Activated CD4-positive, alpha-beta T cell treated with anti-CD3 and anti-CD28 coated beads, Interleukin-2, amount 50 U/mL, for 24 hours (primary cell): ENCODE results near the gene NAA15.
"Not testable (repeated sequence)": the region's sequence is repeated elsewhere in the genome, so short reads cannot be mapped to it uniquely, and the experiment has no call there.

Experiments used
- DNase-seq, 2 donors: peaks; one replicate each; pipeline ENCODE4 v3.0.0-alpha.2; 2020; ENCODE audit warnings: low read depth in 1 of 2, low spot score in 1 of 2

Gene NAA15

GRCh38 chr4:139297001-139297410 is 4.3 kb upstream of the NAA15 start:
- DNase-seq: no peak

DNA sequence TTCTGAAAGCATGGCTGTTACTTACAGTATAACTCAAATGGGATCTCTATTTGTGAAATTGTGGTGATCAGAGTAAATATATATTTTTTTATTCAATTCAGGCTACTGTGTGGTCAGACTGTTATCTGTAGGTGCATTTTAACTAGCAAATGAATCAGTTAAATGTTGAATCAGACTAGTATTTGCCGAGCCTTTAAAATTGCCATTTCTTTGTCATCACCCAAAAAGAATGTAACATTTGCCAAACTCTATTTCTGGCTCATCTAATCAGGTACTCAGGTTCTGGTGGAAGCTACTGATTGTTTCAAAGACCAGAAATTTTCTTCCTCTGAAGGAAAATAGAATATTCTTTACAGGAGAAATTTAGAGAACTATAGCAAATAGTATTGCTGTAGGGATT is 1.8 kb upstream of the NAA15 start:
- no peak for DNase-seq

GRCh38 chr4:139300431-139301112 is 733 bp upstream of the NAA15 start:
- peak in 1 of 2 donors; percentile 22 for DNase-seq

DNA sequence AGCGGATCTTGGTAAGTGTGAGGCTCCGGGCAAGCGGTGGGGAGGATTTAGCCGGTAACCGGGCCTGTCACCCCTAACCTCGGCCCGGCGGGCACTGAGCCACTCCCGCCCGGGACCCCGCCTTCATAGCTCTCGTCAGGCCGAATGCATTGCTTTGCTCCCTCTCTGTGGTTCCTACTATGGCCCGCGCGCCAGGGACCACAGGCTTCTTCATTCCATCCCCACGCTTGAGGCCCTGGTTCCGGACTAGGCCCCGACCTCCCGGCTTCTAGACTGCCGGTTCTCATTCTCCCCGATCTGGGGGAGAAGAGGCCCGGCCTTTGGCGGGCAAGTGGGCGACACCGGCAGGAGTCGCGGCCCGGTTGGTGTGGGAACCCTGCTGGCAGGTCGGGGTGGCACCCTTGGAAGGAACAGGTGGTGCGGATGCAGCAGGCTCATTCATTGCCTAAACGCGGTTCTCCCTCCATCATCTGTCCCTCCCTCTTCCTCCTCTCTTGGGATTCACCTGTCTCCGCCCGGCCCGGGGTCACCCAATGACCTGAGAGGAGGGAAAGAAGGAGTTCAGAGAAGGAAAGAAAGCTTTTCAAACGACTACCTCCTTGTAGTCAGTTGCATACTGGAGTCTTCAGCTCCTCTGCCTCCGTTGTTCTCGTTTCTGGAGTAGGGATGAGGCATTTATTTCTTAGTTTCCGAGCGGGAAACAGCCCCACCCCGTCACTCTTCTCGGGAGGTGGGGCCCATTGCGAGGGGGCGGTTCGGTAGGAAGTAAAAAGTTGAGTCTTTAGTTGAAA is 711 bp downstream of the NAA15 start, which contains the start of gene NDUFC1:
Gene NDUFC1, minus strand, starts transcription at position 657 of the 791 bp plus-strand sequence. CDS start 6,679 bp downstream, outside the sequence.
- DNase-seq: peak; percentile 40 to 43

- DNase-seq: no peak
These were observed 3.6 kb downstream of the NAA15 start for GRCh38 chr4:139304920-139305319.

DNA sequence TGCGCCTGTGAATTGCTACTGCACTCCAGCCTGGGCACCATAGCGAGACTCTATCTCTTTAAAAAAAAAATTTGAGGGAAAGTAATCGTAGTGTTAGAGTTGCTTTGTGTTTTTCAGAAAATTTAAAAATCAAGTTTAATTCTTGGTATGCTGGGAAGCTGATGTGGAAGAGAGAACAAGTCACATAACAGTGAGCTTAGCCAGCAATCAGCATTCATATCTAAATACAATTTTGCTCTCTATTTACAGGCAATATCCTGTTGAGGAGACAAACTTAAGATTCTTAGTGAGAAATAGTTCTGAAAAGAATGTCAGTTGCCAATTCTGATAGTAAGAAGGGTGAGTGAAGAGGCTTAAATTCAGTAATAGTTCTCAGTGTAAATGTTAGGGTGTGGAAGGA is 10.6 kb downstream of the NAA15 start:
- DNase-seq: no peak

DNA sequence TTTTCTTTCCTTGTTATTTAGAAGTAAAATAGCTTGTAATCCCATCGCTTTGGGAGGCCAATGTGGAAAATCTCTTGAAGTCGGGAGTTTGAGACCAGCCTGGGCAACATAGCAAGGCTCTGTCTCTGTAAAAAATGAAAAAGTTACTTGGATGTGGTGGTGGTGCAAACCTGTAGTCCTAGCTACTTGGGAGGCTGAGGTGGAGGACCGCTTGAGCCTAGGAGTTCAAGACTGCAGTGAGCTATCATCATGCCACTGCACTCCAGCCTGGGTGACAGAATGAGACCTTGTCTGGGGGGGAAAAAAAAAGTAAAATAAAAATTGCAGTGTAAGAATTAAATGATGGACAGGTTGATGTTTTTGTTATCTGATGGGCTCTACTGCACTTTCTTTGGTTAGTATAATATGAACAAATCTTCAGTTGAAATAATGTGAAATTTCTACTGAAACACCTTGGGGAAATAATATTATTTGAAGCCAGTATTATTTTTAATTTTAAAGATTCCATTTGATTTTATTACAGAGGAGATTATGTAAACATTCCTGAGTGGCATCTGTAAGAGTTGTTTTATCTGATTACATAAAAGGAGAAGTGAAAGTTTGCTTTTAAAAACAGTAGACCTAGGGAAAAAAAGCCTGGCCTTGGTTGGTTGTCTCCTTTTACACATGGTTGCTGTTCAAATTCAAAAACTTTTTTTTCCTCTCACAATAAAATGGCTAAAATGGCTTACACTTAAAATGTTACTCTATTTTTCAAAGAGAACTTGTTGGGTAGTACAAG is 11.4 kb downstream of the NAA15 start:
- no peak for DNase-seq

DNA sequence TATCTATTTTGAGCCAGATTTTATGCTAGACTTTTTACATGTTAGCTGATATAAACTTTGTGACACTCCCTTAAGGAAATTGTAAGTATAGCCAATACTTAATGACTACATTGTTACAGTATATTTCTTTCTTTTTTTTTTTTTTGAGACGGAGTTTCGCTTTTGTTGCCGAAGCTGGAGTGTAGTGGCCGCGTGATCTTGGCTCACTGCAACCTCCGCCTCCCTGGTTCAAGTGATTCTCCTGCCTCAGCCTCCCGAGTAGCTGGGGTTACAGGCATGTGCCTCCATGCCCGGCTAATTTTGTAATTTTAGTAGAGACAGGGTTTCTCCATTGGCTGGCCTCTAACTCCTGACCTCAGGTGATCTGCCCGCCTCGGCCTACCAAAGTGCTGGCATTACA is 12.1 kb downstream of the NAA15 start:
- not testable (repeated sequence) for DNase-seq

- DNase-seq: no peak
These were observed 12.9 kb downstream of the NAA15 start for GRCh38 chr4:139314047-139314800.

GRCh38 chr4:139315221-139315675 is 13.9 kb downstream of the NAA15 start:
- DNase-seq: no peak

DNA sequence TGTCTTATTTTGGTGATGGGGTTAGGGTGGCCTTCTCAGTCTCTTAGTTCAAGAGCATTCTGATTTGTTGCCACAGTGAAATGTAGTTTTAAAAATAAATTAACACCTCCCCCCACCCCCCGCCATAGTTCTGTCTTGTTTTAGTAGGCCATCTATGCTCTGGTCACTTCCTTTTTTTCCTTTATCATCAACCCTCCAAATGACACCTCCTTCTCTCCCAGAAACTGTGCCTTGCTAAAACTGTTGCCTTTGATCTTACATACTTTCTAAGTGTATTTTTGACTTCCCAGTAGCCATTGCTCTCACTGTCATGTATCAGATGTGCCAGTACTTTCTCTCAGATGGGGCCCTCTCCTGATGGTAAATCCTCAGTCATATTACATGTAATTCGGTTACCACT is 15.4 kb downstream of the NAA15 start:
- DNase-seq: no peak

DNA sequence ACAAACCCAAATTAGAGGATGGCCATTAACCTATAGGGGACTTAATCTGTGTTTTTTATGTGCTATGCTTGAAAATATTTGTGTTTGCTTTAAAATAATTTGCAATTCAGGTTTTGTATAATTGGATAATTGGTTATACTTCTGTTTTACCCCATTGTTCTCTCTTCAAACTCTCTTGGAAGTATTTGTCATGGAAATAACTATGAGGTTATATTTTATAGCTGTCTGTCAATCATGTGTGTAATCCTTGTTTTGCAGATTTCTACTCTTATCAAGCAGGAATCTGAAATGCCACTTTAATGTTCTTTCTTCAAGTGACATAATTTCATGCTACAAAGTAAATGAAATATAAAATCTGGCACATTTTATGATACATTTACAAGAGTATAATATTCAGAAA is 16.3 kb downstream of the NAA15 start:
- DNase-seq: no peak

- no peak for DNase-seq
These were observed 18.3 kb downstream of the NAA15 start for GRCh38 chr4:139319571-139319970.

GRCh38 chr4:139322070-139322469 is 20.8 kb downstream of the NAA15 start:
- DNase-seq: not testable (repeated sequence)

GRCh38 chr4:139322541-139322940 is 21.2 kb downstream of the NAA15 start:
- not testable (repeated sequence) for DNase-seq

DNA sequence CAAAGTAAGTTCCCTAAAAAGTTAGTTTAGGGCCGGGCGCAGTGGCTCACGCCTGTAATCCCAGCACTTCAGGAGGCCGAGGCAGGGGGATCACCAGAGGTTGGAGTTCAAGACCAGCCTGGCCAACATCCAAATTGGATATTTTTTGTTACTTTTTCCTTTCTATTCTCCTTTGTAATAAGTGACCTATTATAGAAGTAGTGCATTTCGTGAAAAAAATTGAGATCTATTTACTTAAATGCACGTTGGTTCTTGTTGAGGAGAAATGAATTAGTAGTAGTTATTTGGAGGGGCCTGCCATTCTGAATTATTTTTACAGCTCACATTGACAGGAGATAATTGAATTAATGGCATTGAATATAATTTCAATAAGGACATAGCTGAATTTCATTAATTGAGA is 23.3 kb downstream of the NAA15 start:
- DNase-seq: no peak

- DNase-seq: no peak
These were observed 28.4 kb downstream of the NAA15 start for GRCh38 chr4:139329665-139330200.

GRCh38 chr4:139330283-139330682 is 29.0 kb downstream of the NAA15 start:
- no peak for DNase-seq

- DNase-seq: no peak
These were observed 29.9 kb downstream of the NAA15 start for GRCh38 chr4:139331185-139331584.

DNA sequence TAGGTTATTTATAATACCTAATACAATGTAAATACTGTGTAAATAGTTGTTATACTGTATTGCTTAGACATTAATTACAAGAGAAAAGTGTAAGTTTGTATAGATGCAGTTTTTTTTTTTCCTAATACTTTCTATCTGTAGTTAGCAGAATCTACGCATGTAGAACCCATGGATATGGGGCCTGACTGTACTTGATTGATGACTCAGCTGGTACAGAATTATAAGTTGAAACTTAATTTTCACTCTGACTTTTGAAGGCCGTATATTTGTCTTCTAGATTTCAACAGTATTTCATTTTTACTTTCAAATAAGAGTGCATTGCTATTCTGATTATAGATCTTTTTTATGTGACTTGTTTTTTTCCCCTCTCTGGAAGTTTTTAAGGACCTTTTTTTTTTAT is 31.7 kb downstream of the NAA15 start:
- no peak for DNase-seq

- no peak for DNase-seq
These were observed 36.3 kb downstream of the NAA15 start for GRCh38 chr4:139337612-139338011.
